HG03097 (cell line): Measurements from ENCODE around the gene FARS2.

Experiments
- ATAC-seq: cut with Tn5 transposase; IDR thresholded peaks from one replicate; pipeline ENCODE4 v1.9.1; 2021; ENCODE audit not compliant: unreplicated experiment, low FRiP score

The FARS2 gene

DNA sequence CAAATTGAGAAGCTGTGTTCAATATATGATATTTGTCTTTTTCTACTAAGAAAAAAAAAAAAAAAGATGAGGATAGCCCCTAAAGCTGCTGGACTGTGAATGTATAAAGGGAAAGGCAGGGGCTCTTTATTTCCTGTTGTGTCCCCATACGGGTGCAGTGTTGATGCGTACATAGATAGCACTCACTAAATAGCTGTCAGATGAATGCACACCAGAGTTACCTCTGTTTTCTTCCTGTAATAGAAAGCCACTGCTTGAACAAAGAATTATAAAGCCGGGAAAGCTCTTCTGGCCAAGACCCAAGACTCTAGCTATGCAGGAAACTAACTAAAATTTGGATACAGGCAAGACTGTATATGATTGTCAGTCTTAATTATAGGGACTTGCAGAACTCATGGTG, 260.0 kb downstream of the FARS2 start:
- no peak for ATAC-seq

DNA sequence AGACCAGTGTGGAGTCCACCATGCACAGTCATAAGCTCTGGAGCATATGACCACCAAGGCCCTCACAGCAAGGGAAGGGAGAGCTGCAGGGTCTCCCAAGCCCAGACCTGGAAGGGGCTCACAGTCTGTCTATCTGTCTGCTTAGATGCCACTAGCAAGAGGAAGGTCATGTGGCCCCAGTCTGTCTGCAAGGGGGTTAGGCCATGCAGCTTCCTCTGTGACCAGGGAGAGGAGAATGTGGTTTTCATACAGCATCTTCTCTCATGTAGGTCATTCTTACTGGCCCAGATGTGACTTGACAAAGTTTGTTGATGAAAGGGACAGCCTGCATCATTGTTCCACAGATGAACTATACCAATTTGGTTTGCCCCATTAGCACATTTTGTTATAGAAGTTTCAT, 260.8 kb downstream of the FARS2 start:
- no peak for ATAC-seq

DNA sequence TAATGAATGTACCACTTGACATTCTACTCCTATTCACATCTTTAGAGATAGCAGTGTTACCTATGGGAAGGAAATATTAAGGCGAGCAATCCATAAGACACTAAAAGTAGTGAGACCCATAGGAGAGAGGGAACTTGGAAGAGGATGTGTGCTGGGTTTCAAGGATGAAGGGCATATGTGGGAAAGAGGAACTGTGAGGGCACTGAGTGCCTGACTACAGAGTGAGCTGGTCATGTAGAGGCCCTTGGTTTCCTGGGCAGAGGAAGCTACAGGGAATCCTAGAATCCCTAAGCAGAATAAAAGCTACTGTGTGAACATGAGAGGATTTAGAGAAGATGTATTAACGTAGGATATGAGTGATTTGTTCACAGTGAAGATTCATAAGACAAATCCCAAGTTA, 262.8 kb downstream of the FARS2 start:
- ATAC-seq, result no peak

DNA sequence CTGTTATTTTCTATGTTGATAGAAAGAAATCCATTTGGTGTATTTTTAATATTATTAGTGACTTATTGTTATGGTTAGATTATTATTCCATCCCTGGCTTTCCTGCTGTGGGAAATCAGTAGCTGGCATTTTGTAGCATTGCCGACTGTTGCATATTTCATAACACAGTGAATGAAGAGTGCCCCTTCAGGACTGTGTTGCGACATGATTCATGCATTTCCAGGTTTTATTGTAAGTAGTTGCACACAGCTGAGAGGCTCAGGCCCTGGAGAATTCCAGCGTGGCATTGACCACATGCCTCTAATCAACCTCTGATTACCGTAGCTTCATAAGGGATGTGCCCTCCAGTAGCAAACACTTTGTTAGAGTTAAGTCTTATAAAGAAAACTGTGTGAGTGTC, 263.9 kb downstream of the FARS2 start:
- no peak for ATAC-seq

DNA sequence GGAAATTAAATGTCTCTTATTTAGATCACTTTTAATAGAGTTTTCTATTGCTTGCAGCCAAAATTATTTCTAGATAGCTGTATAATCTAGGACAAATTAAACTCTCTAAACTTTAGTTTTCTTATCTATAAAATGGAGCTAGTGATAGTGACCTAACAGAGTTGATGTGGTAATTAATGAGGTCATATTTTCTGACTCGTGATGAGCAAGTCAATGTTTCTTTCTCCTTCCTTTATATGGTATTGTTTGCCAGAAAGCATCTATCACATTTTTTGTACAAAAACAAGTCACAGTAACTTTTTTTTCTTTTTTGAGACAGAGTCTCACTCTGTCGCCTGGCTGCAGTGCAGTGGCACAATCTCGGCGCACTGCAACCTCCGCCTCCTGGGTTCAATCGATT, 267.7 kb downstream of the FARS2 start:
- ATAC-seq, result no peak

DNA sequence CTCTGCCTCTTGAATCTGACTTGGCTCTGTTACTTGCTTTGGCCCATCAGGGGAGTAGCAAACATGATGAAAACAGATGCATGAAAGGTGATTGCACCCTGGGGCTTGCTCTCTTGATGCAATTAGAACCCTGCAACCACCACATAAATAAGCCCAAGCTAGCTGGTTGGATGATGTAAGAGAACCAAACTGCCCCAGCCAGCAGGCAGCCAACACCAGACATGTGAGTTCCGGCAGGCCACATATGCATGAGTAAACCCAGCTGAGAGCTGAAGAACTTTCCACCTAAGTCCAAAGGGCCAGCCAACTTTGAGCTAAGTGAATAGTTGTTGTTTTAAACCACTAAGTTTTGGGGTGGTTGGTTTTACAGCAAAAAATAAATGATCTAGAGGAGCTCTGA, 268.4 kb downstream of the FARS2 start:
- ATAC-seq, result no peak

DNA sequence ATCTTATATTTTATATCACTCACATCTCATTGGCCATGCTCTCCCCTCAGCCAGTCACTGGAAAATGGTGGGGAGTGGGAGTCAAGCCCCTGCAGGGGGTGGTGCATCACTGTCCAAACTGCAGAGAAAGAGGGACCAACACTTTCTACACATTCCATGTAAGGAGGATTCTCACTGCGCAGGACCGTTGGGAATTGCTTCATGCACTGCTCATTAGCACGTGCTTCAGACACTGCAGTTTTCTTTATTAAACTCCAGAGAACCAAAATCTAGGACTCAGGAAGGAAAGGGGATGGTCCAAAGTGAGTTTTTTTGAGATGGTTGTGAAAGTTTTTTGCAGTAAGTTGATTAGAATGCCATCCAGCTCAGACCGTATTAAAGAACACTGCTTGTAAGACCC, 269.8 kb downstream of the FARS2 start:
- no peak for ATAC-seq

DNA sequence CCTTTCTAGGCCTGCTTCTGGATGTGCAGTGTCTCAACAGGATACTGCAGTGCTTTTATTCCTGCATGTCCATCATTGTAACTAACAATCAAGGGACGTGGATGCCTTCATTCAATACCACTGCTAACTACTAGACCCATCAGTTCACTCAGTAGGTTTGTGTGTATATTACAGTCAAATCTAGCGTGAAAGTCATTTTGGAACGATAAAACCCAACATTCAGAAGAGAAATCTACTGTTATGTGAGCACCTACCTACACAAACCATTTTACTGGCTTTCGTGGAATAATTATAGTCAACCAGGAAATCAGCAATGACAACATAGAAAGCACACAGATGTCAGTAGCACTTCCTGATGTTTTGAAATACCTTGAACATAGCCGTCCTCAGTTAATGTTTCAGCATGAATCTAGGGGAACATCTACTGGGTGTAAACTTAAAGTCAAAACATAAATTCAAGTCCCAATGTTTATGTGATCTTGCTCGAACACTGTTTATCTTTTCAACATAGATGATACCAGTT, 270.6 kb downstream of the FARS2 start:
- no peak for ATAC-seq

DNA sequence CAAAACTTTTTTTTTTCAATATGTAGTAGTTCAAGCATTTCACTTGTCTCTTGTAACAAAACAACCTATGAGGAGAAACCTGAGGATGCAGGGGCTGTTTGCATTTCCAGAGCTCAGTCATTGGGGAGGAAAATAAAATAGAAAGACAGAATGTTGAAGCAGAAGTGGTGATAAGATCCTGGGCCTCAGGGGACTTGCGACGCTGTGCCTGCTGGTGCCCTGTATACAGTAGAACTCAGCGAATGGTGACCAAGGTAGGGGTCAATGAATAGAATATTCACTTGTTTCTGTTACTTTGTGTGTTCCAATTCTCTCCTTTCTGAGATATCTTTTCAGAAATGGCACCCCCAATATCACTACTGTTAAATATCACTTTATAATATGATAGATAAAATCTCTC, 271.6 kb downstream of the FARS2 start:
- no peak for ATAC-seq

DNA sequence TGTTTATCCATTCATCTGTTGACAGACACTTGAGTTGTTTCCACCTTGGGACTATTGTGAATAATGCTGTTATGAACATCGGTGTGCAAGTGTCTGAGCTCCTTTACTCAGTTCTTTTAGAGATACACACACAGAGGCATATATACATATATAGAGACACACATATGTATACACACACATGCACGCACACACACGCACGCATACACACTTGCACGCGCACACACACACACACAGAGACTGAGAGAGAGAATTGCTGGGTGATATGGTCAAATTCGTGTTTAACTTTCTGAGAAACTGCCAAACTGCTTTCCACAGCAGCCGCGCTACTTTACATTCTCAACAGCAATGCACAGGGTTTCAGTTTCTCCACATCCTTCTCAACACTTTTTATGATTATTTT, 273.3 kb downstream of the FARS2 start:
- ATAC-seq, result no peak

DNA sequence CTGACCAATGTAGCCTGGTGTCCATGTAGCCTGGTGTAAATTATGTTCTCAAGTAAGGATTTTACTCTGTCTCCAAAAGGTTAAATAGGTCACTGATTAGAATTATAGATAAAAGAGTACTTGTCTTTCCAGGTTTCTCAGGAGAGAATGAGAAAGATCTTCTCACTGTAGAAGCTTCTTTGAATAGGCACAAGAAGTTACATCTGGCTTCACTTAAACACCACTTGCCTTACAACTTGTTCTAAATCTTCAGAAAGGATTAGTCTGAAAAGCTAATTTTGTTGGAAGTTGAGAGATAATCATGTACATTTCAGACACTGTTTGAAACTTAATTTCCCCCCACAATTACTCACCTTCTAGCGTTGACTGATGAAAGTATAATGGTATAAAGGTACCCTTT, 275.3 kb downstream of the FARS2 start:
- ATAC-seq, result no peak

DNA sequence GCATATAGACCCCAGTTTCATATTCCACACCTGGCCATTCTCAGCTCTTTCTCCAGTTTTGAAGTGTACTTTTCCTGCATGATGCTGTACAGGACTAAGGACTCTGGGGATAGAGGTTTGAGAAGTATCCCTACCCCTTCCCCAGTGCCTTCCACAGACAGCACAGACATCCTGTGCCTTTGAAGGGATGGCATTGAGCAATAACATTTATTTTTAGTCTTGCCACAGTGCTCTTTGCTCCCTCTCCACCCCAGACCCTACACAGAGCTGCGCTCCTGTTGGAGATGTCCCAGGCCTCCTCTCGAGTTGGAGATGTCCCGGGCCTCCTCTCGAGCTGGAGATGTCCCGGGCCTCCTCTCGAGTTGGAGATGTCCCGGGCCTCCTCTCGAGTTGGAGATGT, 275.8 kb downstream of the FARS2 start:
- no peak for ATAC-seq

DNA sequence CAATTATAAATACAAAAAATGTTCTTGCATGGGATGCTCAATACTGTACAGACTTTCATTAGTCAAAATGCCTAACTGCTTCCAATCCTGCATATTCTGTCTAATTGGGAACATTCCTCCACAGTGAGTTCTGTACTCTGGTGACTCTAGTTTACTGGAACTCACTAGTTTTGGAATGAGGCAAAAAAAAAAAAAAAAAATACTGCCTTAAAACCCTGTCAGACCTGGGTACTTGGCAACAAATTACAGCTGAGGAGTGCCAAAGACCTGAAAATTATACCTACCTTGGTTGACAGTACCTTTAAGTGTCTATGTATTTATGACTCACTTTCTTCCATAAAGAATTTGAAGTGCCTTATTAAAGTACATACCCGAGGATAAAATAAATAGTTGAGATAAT, 276.7 kb downstream of the FARS2 start:
- no peak for ATAC-seq

DNA sequence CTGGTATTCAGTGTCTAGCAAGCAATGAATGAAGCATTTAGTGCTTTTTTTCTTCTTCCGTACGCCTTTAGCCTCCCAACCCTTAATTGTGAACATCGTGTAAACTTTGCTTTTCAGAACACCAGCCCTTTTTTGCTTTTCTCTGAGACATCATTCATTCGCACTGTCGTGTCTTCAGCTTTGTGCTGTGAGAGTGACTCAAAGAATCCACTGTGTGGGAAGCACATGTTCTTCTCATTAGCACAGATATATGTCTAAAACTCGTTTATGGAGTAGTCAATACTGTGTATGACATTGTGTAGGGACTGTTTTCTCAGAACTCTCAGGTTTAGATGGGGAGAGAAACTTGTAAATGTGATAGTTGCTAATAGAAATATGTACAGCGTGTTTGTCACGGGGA, 279.1 kb downstream of the FARS2 start:
- ATAC-seq, result no peak

DNA sequence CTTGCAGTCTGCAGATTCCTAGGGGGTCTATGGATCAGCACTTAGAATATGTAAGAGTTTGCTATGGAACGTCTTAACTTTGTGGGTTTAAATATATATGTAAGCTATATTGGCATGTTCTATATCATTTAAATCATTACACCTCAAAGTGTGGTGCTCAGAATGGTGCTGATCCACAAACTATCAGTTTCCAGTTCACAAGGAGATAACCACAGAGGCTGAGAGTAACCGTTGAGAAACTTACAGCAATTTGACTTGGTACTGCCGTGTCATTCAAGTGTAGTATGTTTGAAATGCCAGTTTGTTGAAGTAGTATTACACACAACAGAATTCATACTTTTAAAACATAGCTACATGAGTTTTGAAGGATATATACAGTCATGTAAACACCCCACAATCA, 279.7 kb downstream of the FARS2 start:
- ATAC-seq, result no peak

DNA sequence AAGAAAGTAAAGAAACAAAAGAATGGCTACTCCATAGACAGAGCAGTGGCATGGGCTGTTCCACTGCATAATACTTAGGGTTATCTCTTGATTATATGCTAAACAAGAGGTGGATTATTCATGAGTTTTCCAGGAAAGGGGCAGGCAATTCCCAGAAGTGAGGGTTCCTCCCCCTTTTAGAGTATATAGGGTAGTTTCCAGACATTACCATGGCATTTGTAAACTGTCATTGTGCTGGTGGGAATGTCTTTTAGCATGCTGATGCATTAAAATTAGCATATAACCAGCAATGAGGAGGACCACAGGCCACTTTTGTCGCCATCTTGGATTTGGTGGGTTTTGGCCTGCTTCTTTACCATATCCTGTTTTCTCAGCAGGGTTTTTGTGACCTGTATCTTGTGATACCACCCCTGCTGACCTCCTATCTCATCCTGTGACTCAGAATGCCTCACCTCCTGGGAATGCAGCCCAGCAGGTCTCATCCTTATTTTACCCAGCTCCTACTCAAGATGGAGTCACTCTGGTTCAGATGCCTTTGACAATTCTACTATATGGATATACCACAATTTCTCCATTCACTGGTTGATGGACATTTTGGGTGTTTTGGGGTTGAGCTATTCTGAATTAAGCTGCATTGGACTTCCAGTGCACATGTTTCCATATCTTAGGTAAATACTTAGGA, 280.6 kb downstream of the FARS2 start:
- ATAC-seq, result no peak

DNA sequence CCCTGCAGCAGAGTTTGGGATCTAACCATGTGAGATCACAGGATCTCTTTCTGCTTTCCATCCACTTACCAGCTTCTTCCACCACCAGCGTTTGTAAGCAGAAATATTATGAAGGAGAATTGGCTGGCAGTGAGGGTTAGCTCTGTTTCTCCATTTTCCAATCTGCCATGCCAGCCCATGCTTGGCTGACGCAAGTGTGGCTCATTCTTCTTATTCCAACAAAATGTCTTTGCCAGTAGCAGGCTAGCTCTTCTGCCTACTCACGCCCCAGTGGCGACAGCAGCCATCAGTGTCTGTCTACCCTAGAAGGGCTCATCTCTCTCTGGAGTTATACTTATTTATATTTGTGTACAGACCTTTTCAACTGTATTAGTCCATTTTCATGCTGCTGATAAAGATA, 286.2 kb downstream of the FARS2 start:
- no peak for ATAC-seq

DNA sequence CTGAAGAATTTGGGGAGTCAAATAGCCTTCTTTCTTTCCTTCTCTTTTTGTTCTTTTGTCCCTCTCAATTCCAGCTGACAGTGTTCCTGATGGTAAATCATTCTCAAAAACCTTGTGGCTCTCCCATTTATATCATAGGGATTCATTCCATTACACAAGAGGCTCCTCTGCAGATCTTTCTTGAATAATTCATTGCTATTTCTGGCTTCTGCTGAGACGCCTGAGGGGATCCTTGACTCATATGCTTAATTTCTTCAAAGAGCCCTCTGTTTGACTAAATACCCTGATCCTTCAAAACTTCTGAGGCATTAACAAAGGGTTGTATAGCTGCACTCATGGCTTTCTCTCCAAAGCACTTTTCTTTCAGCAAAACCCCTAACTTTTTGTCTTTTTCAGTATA, 289.3 kb downstream of the FARS2 start:
- ATAC-seq, result no peak

DNA sequence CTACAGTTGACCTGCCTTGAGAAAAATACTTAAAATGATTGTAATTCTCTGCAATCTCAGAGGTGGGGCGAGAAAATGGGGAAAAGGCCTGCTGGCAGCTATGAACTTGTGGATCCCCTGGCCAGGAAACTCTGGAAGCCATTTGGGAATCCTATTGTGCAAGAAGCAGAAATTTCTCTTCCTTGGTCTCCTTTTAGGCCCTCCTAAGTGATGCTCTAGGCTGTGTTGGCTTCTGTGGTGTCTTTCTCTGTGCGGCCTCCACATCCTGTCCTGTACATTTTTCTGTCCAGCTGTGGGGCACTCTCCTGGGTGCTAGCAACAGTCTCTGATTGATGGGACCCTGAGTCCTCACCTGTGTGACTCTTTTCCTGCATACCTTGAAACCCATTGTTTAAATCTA, 290.9 kb downstream of the FARS2 start:
- ATAC-seq, result no peak

DNA sequence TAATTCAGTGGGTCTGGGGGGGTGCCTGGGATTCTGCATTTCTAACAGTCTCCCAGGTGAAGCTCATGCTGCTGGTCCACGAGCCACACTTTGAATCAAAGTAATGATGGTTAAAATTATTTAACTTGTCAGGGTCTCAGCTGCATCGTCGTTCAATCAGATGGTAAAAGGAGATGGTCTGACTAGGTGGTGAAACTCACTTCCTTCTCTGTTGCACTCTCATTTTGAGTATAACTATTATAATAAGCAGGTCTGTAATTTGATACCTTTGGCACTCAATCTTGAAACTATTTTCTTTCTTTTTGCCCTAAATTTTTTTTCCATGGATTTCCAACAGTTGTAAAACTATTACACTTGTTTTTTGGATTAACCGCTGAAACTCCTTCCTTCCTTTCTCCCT, 292.5 kb downstream of the FARS2 start:
- no peak for ATAC-seq

DNA sequence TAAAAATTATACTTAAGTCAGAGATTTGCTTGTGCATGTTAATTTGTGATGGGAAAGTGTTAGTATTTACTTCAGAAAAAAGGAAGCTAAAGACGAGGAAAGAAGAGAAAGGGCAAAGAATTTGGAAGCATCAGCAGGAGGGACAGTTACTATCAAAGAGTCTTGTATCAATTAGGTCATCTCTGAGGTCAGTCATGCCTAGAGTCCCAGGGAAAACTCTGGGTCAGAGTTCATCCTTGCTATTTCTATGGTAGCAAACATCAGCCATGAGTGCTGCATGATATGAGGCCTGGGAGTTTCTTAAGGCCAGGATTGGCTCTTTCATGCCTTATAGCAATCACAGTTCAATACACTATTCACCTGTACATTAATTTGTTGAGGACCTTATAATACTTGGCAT, 292.9 kb downstream of the FARS2 start:
- no peak for ATAC-seq

DNA sequence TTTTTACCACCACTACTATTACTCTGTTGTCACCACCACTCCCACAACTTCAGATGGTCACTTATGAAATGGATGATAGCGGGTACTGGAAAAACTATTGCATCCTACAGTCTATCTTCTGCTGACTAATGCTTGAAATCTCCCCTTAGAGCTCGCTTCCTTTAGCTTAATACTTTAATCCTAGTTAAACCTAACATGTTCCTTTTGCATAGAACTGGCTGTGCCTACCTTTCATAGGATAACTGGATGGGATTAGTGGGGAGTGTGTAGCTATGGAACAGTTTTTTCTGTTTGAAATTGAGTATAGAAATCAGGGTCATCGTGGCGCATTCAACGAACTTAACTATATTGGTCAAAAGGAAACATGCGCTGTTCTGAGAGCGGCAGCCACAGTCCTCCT, 294.7 kb downstream of the FARS2 start:
- ATAC-seq, result no peak

DNA sequence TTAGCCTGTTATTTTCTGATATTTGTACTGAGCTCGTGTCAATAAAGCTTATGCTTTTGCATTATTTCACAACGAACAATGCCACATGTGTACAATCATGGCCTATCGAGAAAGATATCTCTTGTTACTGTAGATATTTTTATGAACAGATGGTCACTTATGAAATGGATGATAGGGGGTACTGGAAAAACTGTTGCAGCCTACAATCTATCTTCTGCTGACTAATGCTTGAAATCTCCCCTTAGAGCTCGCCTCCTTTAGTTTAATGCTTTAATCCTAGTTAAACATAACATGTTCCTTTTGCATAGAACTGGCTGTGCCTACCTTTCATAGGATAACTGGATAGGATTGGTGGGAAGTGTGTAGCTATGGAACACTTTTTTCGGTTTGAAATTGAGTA, 296.2 kb downstream of the FARS2 start:
- no peak for ATAC-seq
